HG02870 (cell line): ENCODE measurements around the gene GDF2.

Experiments used
- ATAC-seq: cut with Tn5 transposase; IDR thresholded peaks from one replicate; pipeline ENCODE4 v1.9.1; 2021; ENCODE audit warnings: mild to moderate bottlenecking, moderate library complexity; ENCODE audit not compliant: unreplicated experiment

The GDF2 gene

DNA sequence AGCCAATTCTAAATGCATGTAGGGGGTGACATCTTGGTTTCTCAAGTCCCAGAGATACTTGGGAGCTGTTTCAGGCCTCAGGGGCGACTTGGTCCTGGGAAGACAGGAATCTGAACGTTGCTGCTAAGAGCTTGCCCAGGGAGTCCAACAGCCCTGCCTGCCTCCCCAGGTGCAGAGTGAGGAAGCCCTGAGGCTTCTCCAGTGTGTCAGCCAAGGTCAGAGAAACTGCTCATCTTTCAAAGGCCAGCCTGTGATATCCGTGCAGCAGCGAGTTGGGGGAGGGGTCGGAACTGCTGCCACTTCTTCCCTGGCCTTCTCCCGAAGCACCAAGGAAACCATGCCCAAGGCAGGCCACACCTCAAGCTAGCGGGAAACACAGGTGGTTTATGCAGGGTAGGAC, 9.7 kb downstream of the GDF2 start:
- no peak for ATAC-seq

DNA sequence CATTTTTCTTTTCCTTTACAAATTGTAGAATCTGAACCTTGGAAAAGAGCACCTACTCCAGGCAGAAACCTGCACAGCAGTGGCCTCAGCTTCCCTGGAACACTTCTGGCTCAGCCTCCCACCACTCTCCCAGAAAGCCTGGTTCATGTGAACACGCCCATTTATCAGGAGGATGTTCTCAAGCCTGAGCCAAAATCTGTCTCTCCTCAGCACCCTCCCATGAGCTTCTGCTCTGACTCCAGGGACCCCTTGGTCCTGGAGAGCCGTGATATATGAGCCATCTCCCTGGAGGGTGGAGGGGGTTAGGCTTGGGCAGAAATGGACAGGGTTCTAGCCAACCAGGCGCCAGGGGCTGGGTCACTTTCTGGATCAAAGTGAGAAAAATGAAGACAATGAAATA, 10.1 kb downstream of the GDF2 start:
- ATAC-seq, result no peak

DNA sequence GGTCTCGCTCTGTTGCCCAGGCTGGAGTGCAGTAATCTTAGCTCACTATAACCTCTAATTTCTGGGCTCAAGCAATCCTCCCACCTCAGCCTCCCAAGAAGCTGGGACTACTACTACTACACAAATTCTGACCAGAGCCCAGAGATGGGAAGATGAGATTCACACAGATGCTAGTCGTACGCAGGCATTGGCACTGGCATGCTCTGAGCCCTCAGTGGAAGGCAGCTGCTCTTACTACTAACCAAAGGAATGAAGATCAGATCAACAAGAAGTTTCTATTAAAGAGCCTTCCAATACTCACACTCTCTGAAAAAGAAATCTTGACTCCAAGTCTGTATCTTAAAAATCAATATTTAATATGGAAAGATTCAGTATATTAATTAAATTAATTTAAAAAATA, 10.7 kb downstream of the GDF2 start:
- ATAC-seq, result no peak

DNA sequence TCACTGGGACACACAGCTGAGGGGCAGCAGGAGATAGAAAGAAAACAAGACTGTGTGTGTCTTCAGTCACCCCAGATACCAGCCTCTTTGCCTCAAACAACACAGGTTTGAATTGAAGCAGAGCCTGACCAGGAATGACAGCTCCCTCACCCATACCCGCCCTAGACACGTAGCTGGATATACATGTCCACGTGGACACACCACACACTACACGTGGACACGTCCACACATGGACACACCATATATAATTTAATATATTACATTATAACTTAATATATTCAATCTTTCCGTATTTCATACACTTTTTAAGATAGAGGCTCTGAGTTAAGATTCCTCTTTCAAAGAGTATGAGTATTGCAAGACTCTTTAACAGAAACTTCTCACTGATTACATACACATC, 11.3 kb downstream of the GDF2 start:
- ATAC-seq, result no peak

DNA sequence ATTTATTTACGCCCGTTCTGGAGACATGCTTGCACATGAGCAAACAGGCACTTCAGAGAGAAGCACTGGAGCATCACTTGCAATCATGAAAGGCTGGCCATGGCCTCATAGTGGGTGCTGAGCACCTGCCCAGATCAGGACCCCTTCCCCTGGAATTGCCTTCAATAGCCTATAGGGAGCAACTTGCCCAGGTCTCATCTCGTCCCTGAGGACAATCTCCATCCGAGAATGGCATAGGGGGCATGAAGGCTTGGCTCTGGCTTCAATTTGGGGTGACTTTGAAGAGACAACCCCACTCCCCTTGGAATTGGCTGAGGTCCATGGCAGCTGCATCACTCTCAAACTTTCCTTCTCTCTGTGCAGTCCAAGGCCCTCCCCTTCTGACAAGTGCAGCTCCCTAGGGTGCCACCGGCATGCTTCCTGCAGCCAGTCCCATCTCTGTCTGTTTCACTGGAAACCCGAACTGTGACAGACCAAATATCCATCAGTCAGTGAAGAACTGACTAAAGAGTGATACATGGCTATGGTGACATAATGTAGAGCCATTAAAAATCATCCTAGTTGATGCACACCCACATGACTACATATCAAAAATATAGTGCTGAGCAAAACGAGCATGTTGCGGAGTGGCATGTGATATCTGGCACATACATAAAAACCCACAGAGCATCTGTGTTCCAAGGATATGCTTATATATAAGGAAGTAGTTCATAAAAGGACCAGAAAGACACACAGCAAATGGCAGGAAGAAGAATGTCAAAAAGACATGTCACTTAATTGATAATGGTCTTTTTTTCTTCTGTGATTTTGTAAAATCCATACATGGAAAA, 12.4 kb downstream of the GDF2 start:
- ATAC-seq, result no peak

DNA sequence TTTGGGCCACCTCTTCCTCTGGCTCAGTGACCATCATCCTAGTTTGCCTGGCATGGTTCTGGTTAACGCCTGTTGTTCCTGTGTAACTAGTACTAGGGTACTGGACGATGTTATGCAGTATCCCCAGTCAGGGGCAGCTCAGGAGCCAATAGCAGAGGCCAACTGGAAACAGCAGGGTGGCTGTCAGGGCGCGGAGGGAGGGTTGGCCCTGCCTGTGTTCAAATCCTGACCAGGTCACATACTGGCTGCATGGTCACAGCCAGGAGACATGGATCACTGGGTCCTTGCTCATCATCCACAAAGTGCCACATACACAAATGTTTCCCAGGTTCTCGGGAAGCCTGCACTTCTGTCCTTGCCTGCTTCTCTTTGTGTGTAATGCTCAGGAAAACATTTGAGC, 13.7 kb downstream of the GDF2 start:
- ATAC-seq, result no peak

DNA sequence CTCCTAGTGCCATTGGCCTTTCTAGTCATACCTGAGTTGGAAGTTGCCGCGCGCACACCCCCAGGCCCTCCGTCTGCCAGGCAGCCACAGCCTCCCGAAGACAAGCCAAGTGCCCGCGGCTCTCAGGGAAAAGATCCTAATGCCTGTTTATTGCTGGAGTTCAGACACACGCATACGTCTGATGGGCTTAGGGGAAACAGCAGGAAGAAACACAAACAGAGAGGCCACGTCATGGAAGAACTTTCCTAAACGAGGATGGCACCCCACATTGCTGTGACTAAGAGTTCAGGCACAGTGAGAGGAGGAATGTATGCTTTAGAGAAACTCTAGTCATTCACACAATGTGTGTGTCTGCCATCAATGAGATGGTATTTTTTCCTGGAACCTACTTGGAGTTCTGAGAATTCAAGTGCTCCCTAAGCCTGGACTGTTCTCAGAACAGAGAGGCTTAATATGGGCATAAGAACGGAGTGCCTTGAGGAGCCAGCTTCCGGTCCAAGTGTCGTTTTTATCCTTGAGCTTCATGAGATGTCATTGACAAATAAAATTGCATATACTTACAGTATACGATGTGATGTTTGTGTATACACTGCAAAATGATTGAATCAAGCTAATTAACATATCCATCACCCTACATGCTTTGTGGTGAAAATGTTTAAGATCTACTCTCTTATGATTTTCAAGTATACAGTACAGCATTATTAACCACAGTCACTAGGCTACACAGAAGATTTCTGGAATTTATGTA, 14.3 kb downstream of the GDF2 start:
- ATAC-seq, result no peak

DNA sequence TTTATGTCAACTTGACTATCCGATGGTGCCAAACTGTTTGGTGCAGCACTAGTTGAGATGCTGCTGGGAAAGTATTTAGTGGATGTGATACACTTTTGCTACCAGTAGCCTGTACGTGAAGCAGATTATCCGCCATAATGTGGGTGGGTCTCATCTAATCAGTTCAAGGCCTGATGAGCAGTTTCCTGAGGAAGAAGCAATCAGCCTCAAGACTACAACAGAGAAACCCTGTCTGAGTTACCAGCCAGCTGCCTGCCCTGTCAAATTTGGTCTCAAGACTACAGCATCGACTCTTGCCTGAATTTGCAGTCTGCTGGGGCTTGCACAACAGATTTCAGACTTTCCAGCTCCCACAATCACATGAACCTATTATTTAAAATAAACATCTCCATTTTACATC, 15.1 kb downstream of the GDF2 start:
- ATAC-seq, result no peak

DNA sequence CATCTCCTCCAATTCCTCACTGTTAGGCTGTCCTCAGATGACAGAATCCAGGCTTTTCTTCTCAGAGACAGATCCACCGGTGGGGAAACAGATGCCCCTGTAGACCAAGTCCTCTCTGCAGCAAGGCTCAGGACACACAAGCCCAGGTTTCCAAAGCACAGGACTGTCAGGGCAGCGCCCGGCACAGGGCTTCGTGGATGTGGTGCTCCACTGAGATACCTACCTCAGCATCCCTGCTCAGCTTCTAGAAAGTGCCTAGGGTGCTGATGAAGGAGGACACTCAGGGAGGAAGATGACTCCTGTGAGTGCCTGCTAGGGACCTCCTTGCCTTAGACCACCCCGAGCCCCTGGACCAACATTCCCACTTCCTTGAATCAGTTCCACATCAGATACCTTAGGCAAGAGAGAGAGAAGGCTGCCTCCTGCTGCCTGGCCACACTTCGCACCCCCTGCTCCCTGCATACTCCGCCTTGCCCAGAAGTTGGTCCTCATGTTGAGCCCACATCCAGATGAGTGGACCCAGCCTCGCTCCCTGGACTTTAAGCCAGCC, 17.0 kb downstream of the GDF2 start:
- no peak for ATAC-seq

DNA sequence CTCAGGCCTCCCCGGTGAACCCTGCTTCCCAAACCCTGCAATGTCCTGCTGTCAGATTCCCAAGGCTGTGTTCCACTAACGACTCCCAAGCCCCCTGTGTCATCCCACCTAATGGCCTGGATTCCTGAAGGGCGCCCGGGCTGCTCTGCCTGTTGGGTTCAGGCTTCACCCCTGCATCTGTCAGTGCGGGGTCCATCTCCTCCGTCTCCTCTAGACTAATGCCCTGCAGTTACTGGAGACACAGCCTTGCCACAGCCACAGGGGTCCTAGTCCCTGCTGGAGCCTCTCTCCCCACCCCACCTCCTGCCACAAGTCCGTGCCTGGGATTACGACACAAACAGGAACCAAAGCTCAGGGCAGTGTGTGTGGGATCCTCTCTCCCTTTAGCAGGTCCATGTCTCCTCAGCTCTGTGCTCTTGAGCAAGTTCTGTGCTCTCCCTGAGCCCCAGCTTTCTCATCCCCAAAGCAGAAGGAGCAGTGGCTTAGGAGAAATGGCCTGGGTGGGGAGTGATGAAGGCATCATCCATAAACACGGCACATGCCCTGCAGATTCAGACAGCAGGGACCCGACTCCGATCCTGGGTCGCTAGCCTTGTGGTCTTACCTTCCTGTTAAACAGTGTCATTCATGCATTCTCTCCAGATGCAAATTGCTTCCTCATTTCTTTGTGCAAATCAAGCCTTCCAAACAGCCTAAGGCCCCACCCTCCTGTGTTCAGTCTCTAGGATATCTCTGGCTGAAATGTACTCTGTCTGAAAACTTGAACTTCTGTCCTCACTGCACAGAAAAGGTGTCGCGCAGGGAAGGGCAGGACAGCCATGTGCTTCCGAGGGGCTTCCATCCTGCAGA, 17.7 kb downstream of the GDF2 start:
- no peak for ATAC-seq

DNA sequence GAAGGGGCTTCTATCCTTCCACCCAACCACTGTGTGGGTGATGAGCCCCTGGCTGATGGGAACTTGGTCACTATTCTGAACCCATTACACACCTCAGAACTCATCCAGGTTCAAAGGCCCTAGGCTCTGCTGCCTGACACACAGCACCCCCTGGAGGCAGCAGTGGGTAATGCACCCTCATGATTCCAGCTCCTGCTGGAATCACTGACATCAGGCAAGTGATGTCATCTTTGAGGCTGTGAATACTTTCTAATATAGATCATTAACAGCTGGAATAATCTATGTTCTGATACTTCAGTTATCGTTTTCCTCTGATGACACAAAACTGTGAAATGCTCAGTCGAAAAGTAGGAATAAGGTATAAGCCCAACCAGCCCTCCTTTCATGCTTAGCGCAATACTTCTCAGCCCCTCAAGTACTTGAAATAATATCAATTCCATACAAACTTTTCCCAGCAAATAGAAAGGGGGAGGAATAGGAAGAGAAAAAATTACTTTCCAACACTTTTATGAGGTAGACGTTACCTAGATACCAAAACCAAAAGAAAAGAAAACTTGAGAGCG, 18.4 kb downstream of the GDF2 start:
- ATAC-seq, result no peak

DNA sequence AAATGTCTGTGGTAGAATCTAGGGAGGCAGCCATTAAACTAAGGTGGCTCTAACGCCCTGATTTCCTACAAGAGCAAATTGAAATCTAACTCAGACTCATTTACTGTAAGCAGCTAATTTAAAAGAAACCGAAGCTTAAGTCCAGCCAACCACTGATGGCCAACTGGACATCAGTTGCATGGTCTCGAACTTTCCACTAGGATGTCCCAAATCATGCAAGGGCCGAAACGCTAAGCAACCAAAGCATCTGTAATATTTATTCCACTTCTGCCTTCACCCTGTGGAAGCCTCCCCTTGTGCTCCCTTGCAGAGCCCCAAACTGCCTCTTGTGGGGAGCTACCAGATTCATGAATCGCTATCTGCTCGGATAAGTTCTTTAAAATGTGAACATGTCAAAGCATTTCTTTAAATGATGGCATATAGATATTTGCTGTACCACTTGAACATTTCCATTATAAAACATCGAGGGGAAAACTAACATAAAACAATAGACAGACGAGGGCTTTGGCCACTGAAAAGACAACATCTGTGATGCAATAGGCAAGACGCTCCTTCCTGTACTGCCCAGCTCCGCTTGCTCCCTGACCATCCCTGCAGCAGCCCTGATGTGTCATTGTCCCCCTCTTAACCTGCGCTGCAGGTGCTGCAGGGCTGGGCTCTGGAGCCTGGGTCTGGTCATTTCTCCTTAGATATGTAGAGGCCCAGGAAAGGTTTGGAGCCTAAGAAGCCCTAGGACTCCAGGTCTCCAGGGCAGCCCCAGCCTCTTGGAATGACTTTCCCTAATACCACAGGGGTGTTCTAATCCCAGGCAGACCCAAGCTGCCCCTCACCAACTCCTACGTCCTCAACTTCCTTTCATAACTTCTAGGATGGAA, 23.0 kb downstream of the GDF2 start:
- ATAC-seq, result no peak

DNA sequence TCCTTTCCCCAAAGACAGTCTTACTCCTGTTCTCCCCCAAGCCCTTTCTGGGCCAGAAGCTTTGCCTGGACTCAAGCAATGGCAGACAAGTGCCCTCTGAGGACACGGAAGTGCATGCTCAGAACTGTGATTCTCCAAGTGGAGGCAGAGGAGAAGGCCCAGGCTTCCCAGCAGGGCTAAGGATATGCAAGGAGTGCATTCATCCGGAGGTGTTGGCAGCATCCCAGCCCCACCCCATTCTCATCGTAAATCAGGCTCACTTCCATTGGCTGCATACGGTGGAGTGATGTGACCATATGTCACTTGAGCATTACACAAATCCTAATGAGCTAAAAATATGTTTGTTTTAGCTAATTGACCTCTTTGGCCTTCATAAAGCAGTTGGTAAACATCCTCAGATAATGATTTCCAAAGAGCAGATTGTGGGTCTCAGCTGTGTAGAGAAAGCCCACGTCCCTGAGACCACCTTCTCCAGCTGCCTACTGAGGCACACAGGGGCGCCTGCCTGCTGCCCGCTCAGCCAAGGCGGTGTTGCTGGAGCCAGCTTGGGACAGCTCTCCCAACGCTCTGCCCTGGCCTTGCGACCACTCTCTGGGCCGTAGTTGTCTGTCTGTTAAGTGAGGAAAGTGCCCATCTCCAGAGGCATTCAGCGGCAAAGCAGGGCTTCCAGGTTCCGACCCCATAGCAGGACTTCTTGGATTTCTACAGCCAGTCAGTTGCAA, 24.5 kb downstream of the GDF2 start:
- ATAC-seq, result no peak

DNA sequence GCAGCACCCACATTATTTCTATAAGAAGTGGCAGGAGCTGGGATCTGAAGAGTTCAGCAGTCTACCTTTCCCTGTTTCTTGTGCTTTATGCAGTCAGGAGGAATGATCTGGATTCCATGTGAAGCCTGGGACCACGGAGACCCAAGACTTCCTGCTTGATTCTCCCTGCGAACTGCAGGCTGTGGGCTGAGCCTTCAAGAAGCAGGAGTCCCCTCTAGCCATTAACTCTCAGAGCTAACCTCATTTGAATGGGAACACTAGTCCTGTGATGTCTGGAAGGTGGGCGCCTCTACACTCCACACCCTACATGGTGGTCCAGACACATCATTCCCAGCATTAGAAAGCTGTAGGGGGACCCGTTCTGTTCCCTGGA, 25.0 kb downstream of the GDF2 start:
- no peak for ATAC-seq

DNA sequence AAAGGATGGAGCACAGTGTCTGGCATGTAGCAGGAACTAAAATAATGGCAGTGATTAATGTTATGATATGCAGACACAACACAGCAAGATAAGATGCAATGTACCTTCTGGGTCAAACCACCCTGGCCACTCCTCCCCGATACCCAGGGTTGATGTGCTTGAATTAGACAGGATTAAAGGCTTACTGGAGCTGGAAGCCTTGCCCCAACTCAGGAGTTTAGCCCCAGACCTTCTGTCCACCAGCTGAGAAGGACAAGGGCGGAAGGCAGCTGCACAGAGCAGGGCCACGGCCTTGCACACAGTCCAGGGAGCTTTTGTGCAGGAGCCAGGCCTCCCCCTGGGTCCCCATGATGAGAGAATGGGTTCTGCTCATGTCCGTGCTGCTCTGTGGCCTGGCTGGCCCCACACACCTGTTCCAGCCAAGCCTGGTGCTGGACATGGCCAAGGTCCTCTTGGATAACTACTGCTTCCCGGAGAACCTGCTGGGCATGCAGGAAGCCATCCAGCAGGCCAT, 25.9 kb downstream of the GDF2 start, which contains the start of gene RBP3:
TSS of gene RBP3 (plus strand) at position 226 of the 514 bp plus-strand sequence. CDS start at position 348, 122 bp downstream.
- ATAC-seq, result no peak

DNA sequence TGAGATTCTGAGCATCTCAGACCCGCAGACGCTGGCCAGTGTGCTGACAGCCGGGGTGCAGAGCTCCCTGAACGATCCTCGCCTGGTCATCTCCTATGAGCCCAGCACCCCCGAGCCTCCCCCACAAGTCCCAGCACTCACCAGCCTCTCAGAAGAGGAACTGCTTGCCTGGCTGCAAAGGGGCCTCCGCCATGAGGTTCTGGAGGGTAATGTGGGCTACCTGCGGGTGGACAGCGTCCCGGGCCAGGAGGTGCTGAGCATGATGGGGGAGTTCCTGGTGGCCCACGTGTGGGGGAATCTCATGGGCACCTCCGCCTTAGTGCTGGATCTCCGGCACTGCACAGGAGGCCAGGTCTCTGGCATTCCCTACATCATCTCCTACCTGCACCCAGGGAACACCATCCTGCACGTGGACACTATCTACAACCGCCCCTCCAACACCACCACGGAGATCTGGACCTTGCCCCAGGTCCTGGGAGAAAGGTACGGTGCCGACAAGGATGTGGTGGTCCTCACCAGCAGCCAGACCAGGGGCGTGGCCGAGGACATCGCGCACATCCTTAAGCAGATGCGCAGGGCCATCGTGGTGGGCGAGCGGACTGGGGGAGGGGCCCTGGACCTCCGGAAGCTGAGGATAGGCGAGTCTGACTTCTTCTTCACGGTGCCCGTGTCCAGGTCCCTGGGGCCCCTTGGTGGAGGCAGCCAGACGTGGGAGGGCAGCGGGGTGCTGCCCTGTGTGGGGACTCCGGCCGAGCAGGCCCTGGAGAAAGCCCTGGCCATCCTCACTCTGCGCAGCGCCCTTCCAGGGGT, 26.6 kb downstream of the GDF2 start:
- ATAC-seq, result no peak

DNA sequence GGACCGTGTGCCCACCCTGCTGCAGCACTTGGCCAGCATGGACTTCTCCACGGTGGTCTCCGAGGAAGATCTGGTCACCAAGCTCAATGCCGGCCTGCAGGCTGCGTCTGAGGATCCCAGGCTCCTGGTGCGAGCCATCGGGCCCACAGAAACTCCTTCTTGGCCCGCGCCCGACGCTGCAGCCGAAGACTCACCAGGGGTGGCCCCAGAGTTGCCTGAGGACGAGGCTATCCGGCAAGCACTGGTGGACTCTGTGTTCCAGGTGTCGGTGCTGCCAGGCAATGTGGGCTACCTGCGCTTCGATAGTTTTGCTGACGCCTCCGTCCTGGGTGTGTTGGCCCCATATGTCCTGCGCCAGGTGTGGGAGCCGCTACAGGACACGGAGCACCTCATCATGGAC, 27.3 kb downstream of the GDF2 start:
- no peak for ATAC-seq

DNA sequence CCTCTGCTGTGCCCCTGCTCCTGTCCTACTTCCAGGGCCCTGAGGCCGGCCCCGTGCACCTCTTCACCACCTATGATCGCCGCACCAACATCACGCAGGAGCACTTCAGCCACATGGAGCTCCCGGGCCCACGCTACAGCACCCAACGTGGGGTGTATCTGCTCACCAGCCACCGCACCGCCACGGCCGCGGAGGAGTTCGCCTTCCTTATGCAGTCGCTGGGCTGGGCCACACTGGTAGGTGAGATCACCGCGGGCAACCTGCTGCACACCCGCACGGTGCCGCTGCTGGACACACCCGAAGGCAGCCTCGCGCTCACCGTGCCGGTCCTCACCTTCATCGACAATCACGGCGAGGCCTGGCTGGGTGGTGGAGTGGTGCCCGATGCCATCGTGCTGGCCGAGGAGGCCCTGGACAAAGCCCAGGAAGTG, 27.7 kb downstream of the GDF2 start:
- ATAC-seq, result no peak
